Endodermal cell (in vitro differentiated cells): Measurements from ENCODE around the gene KCND1. TPM values are rescaled to one million over a fixed set of nuclear protein-coding genes. Genes with fewer than 3 reads are reported as not detected.

Experiments used
- DNase-seq: peaks from one replicate; pipeline ENCODE4 v3.0.0-alpha.2; 2017
- H3K27ac ChIP-seq: 2 replicates; pipeline ENCODE4 v1.5.1; 2013; ENCODE audit warnings: mild to moderate bottlenecking, low read depth, low read length, moderate library complexity
- H3K27me3 ChIP-seq: 2 replicates; pipeline ENCODE4 v1.6.1; 2013; ENCODE audit warnings: mild to moderate bottlenecking, low read length, moderate library complexity; ENCODE audit not compliant: insufficient read depth, control insufficient read depth, poor library complexity, severe bottlenecking
- H3K36me3 ChIP-seq: 2 replicates; pipeline ENCODE4 v1.7.0; 2013; ENCODE audit warnings: mild to moderate bottlenecking, low read length, moderate library complexity; ENCODE audit not compliant: control insufficient read depth, insufficient read depth
- H3K4me1 ChIP-seq: one replicate; pipeline ENCODE4 v1.7.0; 2013; ENCODE audit warnings: low read length; ENCODE audit not compliant: control insufficient read depth, insufficient read depth
- H3K4me3 ChIP-seq: 2 replicates; pipeline ENCODE4 v1.5.1; 2013; ENCODE audit warnings: mild to moderate bottlenecking, low read length, moderate library complexity
- H3K9ac ChIP-seq: 2 replicates; pipeline ENCODE4 v1.6.1; 2013; ENCODE audit warnings: mild to moderate bottlenecking, low read length, moderate library complexity; ENCODE audit not compliant: poor library complexity, severe bottlenecking; ENCODE audit errors: extremely low read depth
- H3K9me3 ChIP-seq: 2 replicates; pipeline ENCODE4 v1.6.1; 2013; ENCODE audit warnings: mild to moderate bottlenecking, low read length, moderate library complexity; ENCODE audit not compliant: control insufficient read depth
- H3K27ac Mint-ChIP-seq: 2 replicates; pipeline ENCODE4 v1.8.0; 2020; ENCODE audit warnings: mixed read lengths
- H3K27me3 Mint-ChIP-seq: 2 replicates; pipeline ENCODE4 v1.8.0; 2021; ENCODE audit warnings: mild to moderate bottlenecking, mixed read lengths; ENCODE audit not compliant: insufficient read depth
- H3K36me3 Mint-ChIP-seq: 2 replicates; pipeline ENCODE4 v1.8.0; 2020; ENCODE audit warnings: low read depth, mixed read lengths
- H3K4me1 Mint-ChIP-seq: 2 replicates; pipeline ENCODE4 v1.8.0; 2020; ENCODE audit warnings: mixed read lengths
- H3K4me3 Mint-ChIP-seq: 2 replicates; pipeline ENCODE4 v1.8.0; 2020; ENCODE audit warnings: mild to moderate bottlenecking, moderate library complexity, mixed read lengths
- H3K9me3 Mint-ChIP-seq: 2 replicates; pipeline ENCODE4 v1.8.0; 2020; ENCODE audit warnings: mild to moderate bottlenecking, mixed read lengths
- WGBS, 2 experiments: methylation state at CpG; one replicate each; pipeline versions ENCODE4 v1.1.5 to v1.1.7; 2013; ENCODE audit warnings: missing lambda C conversion rate in 2 of 2, mixed read lengths in 1 of 2; ENCODE audit not compliant: insufficient coverage in 1 of 2, insufficient read length in 1 of 2; 5-methylcytosine and 5-hydroxymethylcytosine counted together
- total RNA-seq, 2 donors: library from RNA; stranded (reverse); fragmentation: NEBNext Ultra II Directional in 1 of 2; extraction: Animal tissue kit (Norgen Biotek cat#: 25700) in 1 of 2; gene quantifications; 2 replicates in 1 of 2; 3 replicates in 1 of 2; pipeline ENCODE4 v1.2.1, GENCODE V29; 2021
- TF ChIP-seq, protein P1 (sequence below): fragments of 200-600 bp; sonication (generic); conservative IDR thresholded peaks from 2 replicates; pipeline ENCODE4 v1.5.0; 2021; ENCODE audit warnings: antibody characterized with exemption, mild to moderate bottlenecking

Gene KCND1
- total RNA-seq, 2 donors from 2014 or later = 3.6 to 7.0 TPM

DNA sequence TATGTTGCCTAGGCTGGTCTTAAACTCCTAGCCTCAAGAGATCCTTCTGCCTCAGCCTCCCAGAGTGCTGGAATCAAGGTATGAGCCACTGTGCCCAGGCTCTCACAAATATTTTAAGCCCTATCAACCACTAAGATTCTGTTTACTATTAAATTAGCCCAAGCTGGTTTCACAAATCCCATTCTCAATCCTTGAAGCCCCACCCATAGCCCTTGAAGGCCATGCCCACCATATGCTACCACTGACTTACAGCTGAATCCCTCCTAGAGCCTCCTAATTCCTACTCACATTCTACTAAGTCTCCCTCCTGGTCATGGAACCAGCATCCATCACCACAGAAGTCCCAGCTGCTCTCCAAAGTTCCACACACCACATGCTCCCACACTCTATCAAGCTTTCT lies 20.7 kb upstream of the KCND1 start:
- no peak overlapping the region for H3K27ac ChIP-seq
- no peak overlapping the region for H3K4me3 Mint-ChIP-seq

DNA sequence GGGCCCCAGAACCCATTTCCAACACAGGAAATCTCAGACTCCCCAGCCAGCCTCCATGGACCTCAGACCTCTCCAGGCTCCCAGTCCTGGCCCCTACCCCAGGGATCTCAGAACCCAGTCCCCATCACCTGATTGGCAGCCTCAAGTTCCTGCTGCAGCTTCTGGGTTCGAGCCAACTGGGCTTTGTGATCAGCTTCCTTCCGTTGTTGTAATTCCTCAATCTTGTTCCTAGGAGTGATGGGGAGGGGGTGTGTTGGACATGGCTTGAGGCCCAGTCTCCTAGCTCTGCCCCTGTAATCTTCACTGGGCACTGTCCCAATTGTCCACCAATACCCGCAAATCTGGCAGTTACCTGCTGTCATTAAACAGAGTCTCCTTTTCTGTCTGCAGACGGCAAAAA lies 17.8 kb upstream of the KCND1 start:
- 87 to 100% methylated on average over 1 to 3 of the region's 4 CpGs for WGBS, 2 experiments

More for the DNA sequence above, 20.7 kb upstream of the KCND1 start:
- Histone ChIP-seq H3K4me3 (no peak overlapping the region), H3K27me3 (no peaks in the 10 kb centered on the region), H3K9ac (no peak overlapping the region), H3K9me3 (no peaks in the 10 kb centered on the region), H3K4me1 (no peaks in the 10 kb centered on the region), H3K36me3 (peaks cover 27% of the 10 kb centered on the region)
- Mint-ChIP-seq H3K9me3 (peaks cover 70% of the 10 kb centered on the region), H3K27me3 (no peaks in the 10 kb centered on the region), H3K27ac (no peak overlapping the region), H3K36me3 (peaks cover 62% of the 10 kb centered on the region), H3K4me1 (no peaks in the 10 kb centered on the region)
- DNase-seq = no peak
- TF ChIP-seq, protein P1, sequence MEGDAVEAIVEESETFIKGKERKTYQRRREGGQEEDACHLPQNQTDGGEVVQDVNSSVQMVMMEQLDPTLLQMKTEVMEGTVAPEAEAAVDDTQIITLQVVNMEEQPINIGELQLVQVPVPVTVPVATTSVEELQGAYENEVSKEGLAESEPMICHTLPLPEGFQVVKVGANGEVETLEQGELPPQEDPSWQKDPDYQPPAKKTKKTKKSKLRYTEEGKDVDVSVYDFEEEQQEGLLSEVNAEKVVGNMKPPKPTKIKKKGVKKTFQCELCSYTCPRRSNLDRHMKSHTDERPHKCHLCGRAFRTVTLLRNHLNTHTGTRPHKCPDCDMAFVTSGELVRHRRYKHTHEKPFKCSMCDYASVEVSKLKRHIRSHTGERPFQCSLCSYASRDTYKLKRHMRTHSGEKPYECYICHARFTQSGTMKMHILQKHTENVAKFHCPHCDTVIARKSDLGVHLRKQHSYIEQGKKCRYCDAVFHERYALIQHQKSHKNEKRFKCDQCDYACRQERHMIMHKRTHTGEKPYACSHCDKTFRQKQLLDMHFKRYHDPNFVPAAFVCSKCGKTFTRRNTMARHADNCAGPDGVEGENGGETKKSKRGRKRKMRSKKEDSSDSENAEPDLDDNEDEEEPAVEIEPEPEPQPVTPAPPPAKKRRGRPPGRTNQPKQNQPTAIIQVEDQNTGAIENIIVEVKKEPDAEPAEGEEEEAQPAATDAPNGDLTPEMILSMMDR = no peak

DNA sequence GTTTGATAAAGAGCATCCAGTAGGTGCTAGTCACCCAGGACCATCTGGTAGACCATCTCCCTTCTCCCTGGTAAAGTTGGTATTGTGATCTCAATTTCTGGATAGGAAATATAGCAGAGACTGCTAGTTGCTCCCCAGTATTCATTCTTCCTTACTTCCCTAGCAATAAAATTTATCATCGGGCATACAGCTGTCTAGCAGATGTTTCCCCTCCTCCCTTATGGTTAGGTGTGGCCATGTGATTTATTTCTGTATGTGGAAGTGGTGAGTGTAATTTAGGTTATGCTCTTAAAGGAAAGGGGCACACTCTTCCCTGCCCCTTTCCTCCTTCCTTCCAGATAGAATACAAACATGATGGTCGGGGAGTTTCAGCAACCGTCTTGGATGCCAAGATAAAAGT lies 12.3 kb upstream of the KCND1 start:
- H3K27ac Mint-ChIP-seq = no peak overlapping the region
- 100% methylated on average over 2 of the region's 3 CpGs; no CpG with 5 or more reads in 1 of the 2 experiments for WGBS, 2 experiments
- no peaks in the 10 kb centered on the region for H3K27me3 Mint-ChIP-seq
- no peaks in the 10 kb centered on the region for H3K9me3 ChIP-seq
- H3K27ac ChIP-seq = no peak overlapping the region
- H3K27me3 ChIP-seq = no peaks in the 10 kb centered on the region
- H3K9ac ChIP-seq = no peak overlapping the region
- no peaks in the 10 kb centered on the region for H3K4me1 ChIP-seq
- H3K4me3 Mint-ChIP-seq = no peak overlapping the region
- H3K4me3 ChIP-seq = no peak overlapping the region
- H3K4me1 Mint-ChIP-seq = no peaks in the 10 kb centered on the region
- TF ChIP-seq, protein P1 = no peak
- no peak for DNase-seq
- peaks cover 17% of the 10 kb centered on the region for H3K36me3 ChIP-seq
- peaks cover 57% of the 10 kb centered on the region for H3K9me3 Mint-ChIP-seq
- peaks cover 41% of the 10 kb centered on the region for H3K36me3 Mint-ChIP-seq

More for the DNA sequence above, 17.8 kb upstream of the KCND1 start:
- TF ChIP-seq, protein P1 = no peak
- Histone ChIP-seq H3K4me3 (no peak overlapping the region), H3K36me3 (peaks cover 23% of the 10 kb centered on the region), H3K27ac (no peak overlapping the region), H3K9ac (no peak overlapping the region), H3K4me1 (no peaks in the 10 kb centered on the region), H3K27me3 (no peaks in the 10 kb centered on the region), H3K9me3 (no peaks in the 10 kb centered on the region)
- no peak for DNase-seq
- Mint-ChIP-seq H3K27me3 (no peaks in the 10 kb centered on the region), H3K9me3 (peaks cover 55% of the 10 kb centered on the region), H3K4me1 (no peaks in the 10 kb centered on the region), H3K36me3 (peaks cover 53% of the 10 kb centered on the region), H3K27ac (no peak overlapping the region), H3K4me3 (no peak overlapping the region)
